Fibroblast of pulmonary artery (primary cell): ENCODE data around the gene FBLN2.

ENCODE experiments used
- DNase-seq: peaks from one replicate; pipeline ENCODE4 v3.0.0-alpha.2; 2010; ENCODE audit warnings: low read depth
- H3K4me3 ChIP-seq: replicated peaks from 2 replicates; pipeline ENCODE4 v1.5.1; 2011; ENCODE audit warnings: low read depth, mild to moderate bottlenecking, control low read depth, low read length, moderate library complexity
- CTCF ChIP-seq: IDR thresholded peaks from 2 replicates; pipeline ENCODE4 v1.5.1; 2011; ENCODE audit warnings: mild to moderate bottlenecking, control low read depth, low read length, inconsistent platforms; ENCODE audit errors: missing control alignments

Gene FBLN2

GRCh38 chr3:13628432-13628831, 79.5 kb downstream of the FBLN2 start:
- no peak for TF ChIP-seq CTCF
- no peak overlapping the region for H3K4me3 ChIP-seq
- no peak for DNase-seq

GRCh38 chr3:13628841-13629551, 80.1 kb downstream of the FBLN2 start:
- TF ChIP-seq CTCF: no peak
- DNase-seq: no peak
- H3K4me3 ChIP-seq: no peak overlapping the region

GRCh38 chr3:13629644-13630043, 80.7 kb downstream of the FBLN2 start:
- DNase-seq: no peak
- TF ChIP-seq CTCF: no peak
- H3K4me3 ChIP-seq: no peak overlapping the region

- no peak overlapping the region for H3K4me3 ChIP-seq
- no peak for TF ChIP-seq CTCF
- no peak for DNase-seq
Measured at GRCh38 chr3:13631256-13631655, 82.3 kb downstream of the FBLN2 start.

GRCh38 chr3:13633176-13633575, 84.3 kb downstream of the FBLN2 start:
- no peak overlapping the region for H3K4me3 ChIP-seq
- no peak for DNase-seq
- TF ChIP-seq CTCF: no peak

GRCh38 chr3:13634151-13634550, 85.2 kb downstream of the FBLN2 start:
- no peak for TF ChIP-seq CTCF
- H3K4me3 ChIP-seq: no peak overlapping the region
- DNase-seq: no peak

- no peak for TF ChIP-seq CTCF
- no peak overlapping the region for H3K4me3 ChIP-seq
- no peak for DNase-seq
Measured at GRCh38 chr3:13634615-13635014, 85.7 kb downstream of the FBLN2 start.
